ENCODE data around the gene CNGA4.
A peak's percentile ranks its signal among the peaks of the same experiment; 100 is the strongest.
"Not testable (repeated sequence)": the region's sequence is repeated elsewhere in the genome, so short reads cannot be mapped to it uniquely, and the experiment has no call there.

CNGA4 gene

GRCh38 chr11:6237266-6237665 lies 1.6 kb upstream of the CNGA4 start:
- Mint-ChIP-seq H3K4me3 (no peak overlapping the region), H3K27me3 (peaks cover 7% of the 10 kb centered on the region), H3K4me1 (peaks cover 20% of the 10 kb centered on the region), H3K36me3 (no peaks in the 10 kb centered on the region), H3K27ac (no peak overlapping the region), H3K9me3 (no peaks in the 10 kb centered on the region)
- no peak for ATAC-seq (ENCODE audit: low read depth)
- DNase-seq (ENCODE audit: low spot score in 2 of 2): no peak

GRCh38 chr11:6237761-6238302 lies 1.1 kb upstream of the CNGA4 start:
- Mint-ChIP-seq H3K4me3 (no peak overlapping the region), H3K27ac (no peak overlapping the region), H3K9me3 (no peaks in the 10 kb centered on the region), H3K4me1 (peaks cover 19% of the 10 kb centered on the region), H3K36me3 (no peaks in the 10 kb centered on the region), H3K27me3 (peaks cover 10% of the 10 kb centered on the region)
- no peak for DNase-seq (ENCODE audit: low spot score in 2 of 2)
- ATAC-seq (ENCODE audit: low read depth): no peak

- Mint-ChIP-seq H3K4me1 (peaks cover 6% of the 10 kb centered on the region), H3K4me3 (no peak overlapping the region), H3K27ac (no peak overlapping the region), H3K9me3 (no peaks in the 10 kb centered on the region), H3K27me3 (peaks cover 18% of the 10 kb centered on the region), H3K36me3 (no peaks in the 10 kb centered on the region)
- DNase-seq (ENCODE audit: low spot score in 2 of 2) (no peak), ATAC-seq (ENCODE audit: low read depth) (no peak)
These were observed 1.2 kb downstream of the CNGA4 start for GRCh38 chr11:6240139-6240538.

- ATAC-seq (ENCODE audit: low read depth) (no peak), DNase-seq (ENCODE audit: low spot score in 2 of 2) (no peak)
- H3K4me1 Mint-ChIP-seq: peaks cover 3% of the 10 kb centered on the region
- H3K36me3 Mint-ChIP-seq: no peaks in the 10 kb centered on the region
- no peak overlapping the region for H3K4me3 Mint-ChIP-seq
- H3K27ac Mint-ChIP-seq: no peak overlapping the region
- no peaks in the 10 kb centered on the region for H3K9me3 Mint-ChIP-seq
- H3K27me3 Mint-ChIP-seq: peaks cover 18% of the 10 kb centered on the region
These were observed 1.9 kb downstream of the CNGA4 start for GRCh38 chr11:6240781-6241180.

GRCh38 chr11:6241316-6241715 lies 2.4 kb downstream of the CNGA4 start:
- Mint-ChIP-seq H3K4me1 (peaks cover 3% of the 10 kb centered on the region), H3K9me3 (no peaks in the 10 kb centered on the region), H3K36me3 (no peaks in the 10 kb centered on the region), H3K27me3 (peaks cover 18% of the 10 kb centered on the region), H3K27ac (no peak overlapping the region), H3K4me3 (no peak overlapping the region)
- ATAC-seq (ENCODE audit: low read depth): no peak
- no peak for DNase-seq (ENCODE audit: low spot score in 2 of 2)

- DNase-seq (ENCODE audit: low spot score in 2 of 2): no peak
- Mint-ChIP-seq H3K9me3 (peaks cover 1% of the 10 kb centered on the region), H3K4me1 (peaks cover 1% of the 10 kb centered on the region), H3K27me3 (peaks cover 15% of the 10 kb centered on the region), H3K36me3 (no peaks in the 10 kb centered on the region), H3K27ac (no peak overlapping the region), H3K4me3 (no peak overlapping the region)
- no peak for ATAC-seq (ENCODE audit: low read depth)
These were observed 6.6 kb downstream of the CNGA4 start for GRCh38 chr11:6245536-6245935.

GRCh38 chr11:6248248-6248647 lies 9.4 kb downstream of the CNGA4 start:
- Mint-ChIP-seq H3K9me3 (peaks cover 1% of the 10 kb centered on the region), H3K27ac (no peak overlapping the region), H3K4me1 (no peaks in the 10 kb centered on the region), H3K4me3 (no peak overlapping the region), H3K27me3 (peaks cover 6% of the 10 kb centered on the region), H3K36me3 (no peaks in the 10 kb centered on the region)
- ATAC-seq (ENCODE audit: low read depth): no peak
- DNase-seq (ENCODE audit: low spot score in 2 of 2): no peak

GRCh38 chr11:6248897-6249296 lies 10.0 kb downstream of the CNGA4 start:
- not testable (repeated sequence) for ATAC-seq (ENCODE audit: low read depth); H3K9me3 Mint-ChIP-seq; H3K27me3 Mint-ChIP-seq

GRCh38 chr11:6249770-6250555 lies 11.1 kb downstream of the CNGA4 start:
- H3K27me3 Mint-ChIP-seq: no peaks in the 10 kb centered on the region
- H3K4me1 Mint-ChIP-seq: no peaks in the 10 kb centered on the region
- no peaks in the 10 kb centered on the region for H3K36me3 Mint-ChIP-seq
- peaks cover 1% of the 10 kb centered on the region for H3K9me3 Mint-ChIP-seq
- DNase-seq (ENCODE audit: low spot score in 2 of 2) (no peak), ATAC-seq (ENCODE audit: low read depth) (no peak)
- no peak overlapping the region for H3K4me3 Mint-ChIP-seq
- no peak overlapping the region for H3K27ac Mint-ChIP-seq

More at GRCh38 chr11:6248897-6249296, 10.0 kb downstream of the CNGA4 start:
- not testable (repeated sequence) for H3K36me3 Mint-ChIP-seq; H3K4me1 Mint-ChIP-seq; DNase-seq (ENCODE audit: low spot score in 2 of 2); H3K27ac Mint-ChIP-seq; H3K4me3 Mint-ChIP-seq

GRCh38 chr11:6251120-6251733 lies 12.3 kb downstream of the CNGA4 start:
- Mint-ChIP-seq H3K27ac (no peak overlapping the region), H3K36me3 (no peaks in the 10 kb centered on the region), H3K9me3 (peaks cover 1% of the 10 kb centered on the region), H3K27me3 (no peaks in the 10 kb centered on the region), H3K4me3 (no peak overlapping the region), H3K4me1 (no peaks in the 10 kb centered on the region)
- ATAC-seq (ENCODE audit: low read depth) (peak; percentile 59), DNase-seq (ENCODE audit: low spot score in 2 of 2) (peak in 1 of 2 donors; percentile 21)

- Mint-ChIP-seq H3K27ac (no peak overlapping the region), H3K36me3 (no peaks in the 10 kb centered on the region), H3K9me3 (peaks cover 1% of the 10 kb centered on the region), H3K4me1 (no peaks in the 10 kb centered on the region), H3K4me3 (no peak overlapping the region), H3K27me3 (no peaks in the 10 kb centered on the region)
- ATAC-seq (ENCODE audit: low read depth) (no peak), DNase-seq (ENCODE audit: low spot score in 2 of 2) (no peak)
These were observed 13.1 kb downstream of the CNGA4 start for GRCh38 chr11:6251990-6252473.

GRCh38 chr11:6253197-6253596 lies 14.3 kb downstream of the CNGA4 start:
- H3K27ac Mint-ChIP-seq: no peak overlapping the region
- H3K9me3 Mint-ChIP-seq: peaks cover 1% of the 10 kb centered on the region
- H3K4me3 Mint-ChIP-seq: no peak overlapping the region
- peaks cover 2% of the 10 kb centered on the region for H3K27me3 Mint-ChIP-seq
- ATAC-seq (ENCODE audit: low read depth): no peak
- no peak for DNase-seq (ENCODE audit: low spot score in 2 of 2)
- H3K4me1 Mint-ChIP-seq: no peaks in the 10 kb centered on the region
- no peaks in the 10 kb centered on the region for H3K36me3 Mint-ChIP-seq

- H3K4me1 Mint-ChIP-seq: no peaks in the 10 kb centered on the region
- H3K4me3 Mint-ChIP-seq: no peak overlapping the region
- ATAC-seq (ENCODE audit: low read depth) (no peak), DNase-seq (ENCODE audit: low spot score in 2 of 2) (no peak)
- H3K9me3 Mint-ChIP-seq: no peaks in the 10 kb centered on the region
- no peaks in the 10 kb centered on the region for H3K36me3 Mint-ChIP-seq
- peaks cover 2% of the 10 kb centered on the region for H3K27me3 Mint-ChIP-seq
- H3K27ac Mint-ChIP-seq: no peak overlapping the region
These were observed 19.3 kb downstream of the CNGA4 start for GRCh38 chr11:6258141-6258540.

- DNase-seq (ENCODE audit: low spot score in 2 of 2): no peak
- Mint-ChIP-seq H3K4me3 (peak overlapping the region; percentile 19), H3K9me3 (no peaks in the 10 kb centered on the region)
These were observed 19.7 kb downstream of the CNGA4 start for GRCh38 chr11:6258571-6259081.

More at GRCh38 chr11:6258571-6259081, 19.7 kb downstream of the CNGA4 start:
- Mint-ChIP-seq H3K36me3 (no peaks in the 10 kb centered on the region), H3K27me3 (peaks cover 2% of the 10 kb centered on the region), H3K27ac (no peak overlapping the region), H3K4me1 (no peaks in the 10 kb centered on the region)
- peak; percentile 36 for ATAC-seq (ENCODE audit: low read depth)

Measured in memory B cell (primary cell).